ENCODE results near the gene C11orf42. TPM values are rescaled to one million over a fixed set of nuclear protein-coding genes. Genes with fewer than 3 reads are reported as not detected.

The C11orf42 gene
- total RNA-seq, 4 donors from 2014 or later: not detected

DNA sequence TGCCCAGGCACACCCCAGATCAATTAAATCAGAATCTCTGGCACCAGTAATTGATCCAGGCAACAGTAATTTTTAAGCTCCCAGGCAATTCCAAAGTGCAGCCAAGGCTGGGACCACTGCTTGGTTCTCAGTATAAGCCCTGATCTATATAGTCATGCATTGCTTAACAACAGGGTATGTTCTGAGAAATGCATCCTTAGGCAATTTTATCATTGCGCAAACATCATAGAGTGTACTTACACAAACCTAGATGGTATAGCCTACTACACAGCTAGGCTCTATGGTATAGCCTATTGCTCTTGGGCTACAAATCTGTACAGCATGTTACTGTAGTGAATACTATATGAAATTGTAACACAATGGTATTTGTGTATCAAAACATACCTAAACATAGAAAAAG is 651 bp upstream of the C11orf42 start:
- Histone ChIP-seq H3K27ac (no peak overlapping the region), H3K4me3 (no peak overlapping the region), H3K27me3 (no peaks in the 10 kb centered on the region), H3K4me1 (no peaks in the 10 kb centered on the region), H3K36me3 (peaks cover 0 to 6% of the 10 kb centered on the region in 2 donors), H3K9me3 (no peaks in the 10 kb centered on the region)
- in situ Hi-C loops (cut with MboI; ENCODE audit: low sequenced_read_pairs in 4 of 4) (no loop called here), intact Hi-C loops (cut with DNase I; ENCODE audit: low total_unique reads) (no loop called here)
- ATAC-seq: no peak
- DNase-seq: no peak
- no peak for TF ChIP-seq POLR2A (IDR thresholded peaks at IDR 0.05)
- TF ChIP-seq, protein P1, sequence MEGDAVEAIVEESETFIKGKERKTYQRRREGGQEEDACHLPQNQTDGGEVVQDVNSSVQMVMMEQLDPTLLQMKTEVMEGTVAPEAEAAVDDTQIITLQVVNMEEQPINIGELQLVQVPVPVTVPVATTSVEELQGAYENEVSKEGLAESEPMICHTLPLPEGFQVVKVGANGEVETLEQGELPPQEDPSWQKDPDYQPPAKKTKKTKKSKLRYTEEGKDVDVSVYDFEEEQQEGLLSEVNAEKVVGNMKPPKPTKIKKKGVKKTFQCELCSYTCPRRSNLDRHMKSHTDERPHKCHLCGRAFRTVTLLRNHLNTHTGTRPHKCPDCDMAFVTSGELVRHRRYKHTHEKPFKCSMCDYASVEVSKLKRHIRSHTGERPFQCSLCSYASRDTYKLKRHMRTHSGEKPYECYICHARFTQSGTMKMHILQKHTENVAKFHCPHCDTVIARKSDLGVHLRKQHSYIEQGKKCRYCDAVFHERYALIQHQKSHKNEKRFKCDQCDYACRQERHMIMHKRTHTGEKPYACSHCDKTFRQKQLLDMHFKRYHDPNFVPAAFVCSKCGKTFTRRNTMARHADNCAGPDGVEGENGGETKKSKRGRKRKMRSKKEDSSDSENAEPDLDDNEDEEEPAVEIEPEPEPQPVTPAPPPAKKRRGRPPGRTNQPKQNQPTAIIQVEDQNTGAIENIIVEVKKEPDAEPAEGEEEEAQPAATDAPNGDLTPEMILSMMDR (IDR thresholded peaks at IDR 0.05 in 4 of 5, conservative IDR thresholded peaks at IDR 0.05 in 1 of 5): no peak

DNA sequence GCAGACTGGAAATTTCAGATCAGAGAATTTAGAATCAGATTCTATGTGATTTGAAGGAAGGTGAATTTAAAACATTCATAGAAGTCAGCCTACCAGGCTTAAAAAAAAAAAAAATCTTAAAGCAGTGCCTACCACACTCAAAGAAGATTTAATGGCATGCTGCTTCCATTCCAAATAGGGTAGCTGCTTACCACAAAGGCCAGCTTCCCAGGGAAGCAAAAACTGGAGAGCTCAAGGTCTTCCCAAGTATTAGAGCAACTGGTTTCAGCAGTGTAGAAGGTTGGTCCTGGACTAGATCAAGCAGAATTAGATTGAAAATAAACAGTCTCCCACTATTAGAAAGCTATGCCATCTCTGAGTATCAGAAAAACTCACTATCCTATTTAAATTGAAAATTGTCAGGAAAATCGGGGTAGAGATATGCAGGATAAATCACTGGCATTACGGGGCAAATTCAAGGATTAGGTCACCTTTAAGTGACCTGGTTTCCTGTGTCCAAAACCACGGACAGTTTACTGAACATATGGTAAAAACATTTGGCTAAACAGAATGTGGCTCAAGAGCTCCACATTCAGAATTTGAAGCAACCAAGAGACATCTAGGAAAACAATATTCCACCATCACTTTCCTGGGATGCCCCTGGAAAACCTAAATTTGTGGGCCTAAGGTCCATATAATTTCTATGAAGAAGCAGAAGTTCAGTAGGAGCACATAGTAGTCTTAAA is 1.3 kb downstream of the C11orf42 start:
- Histone ChIP-seq H3K27ac (no peak overlapping the region), H3K4me3 (no peak overlapping the region), H3K4me1 (no peaks in the 10 kb centered on the region), H3K9me3 (no peaks in the 10 kb centered on the region), H3K27me3 (no peaks in the 10 kb centered on the region), H3K36me3 (peaks cover 0 to 24% of the 10 kb centered on the region in 2 donors)
- TF ChIP-seq, protein P1 (IDR thresholded peaks at IDR 0.05 in 4 of 5, conservative IDR thresholded peaks at IDR 0.05 in 1 of 5): no peak
- no peak for TF ChIP-seq POLR2A (IDR thresholded peaks at IDR 0.05)
- in situ Hi-C loops (cut with MboI; ENCODE audit: low sequenced_read_pairs in 4 of 4) (no loop called here), intact Hi-C loops (cut with DNase I; ENCODE audit: low total_unique reads) (no loop called here)
- no peak for ATAC-seq
- no peak for DNase-seq

DNA sequence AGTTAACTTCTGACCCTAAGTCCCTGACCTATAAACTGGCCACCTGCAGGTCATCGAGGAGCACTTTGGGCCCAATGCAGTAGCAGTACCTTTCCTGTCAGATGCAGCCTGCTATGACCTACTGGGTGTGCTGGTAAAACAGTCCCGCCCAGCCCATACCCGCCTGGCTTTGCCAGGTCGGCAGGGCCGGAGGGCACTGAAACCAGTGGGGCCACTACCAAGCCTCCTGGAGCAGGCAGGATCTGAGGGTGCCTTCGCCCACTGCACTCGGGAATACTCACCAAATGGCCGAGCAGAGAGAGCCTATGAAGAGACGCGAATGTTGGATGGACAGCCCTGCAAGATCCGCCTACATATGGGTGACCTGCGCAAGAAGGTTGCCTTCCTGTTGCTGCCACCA is 4.4 kb downstream of the C11orf42 start:
- in situ Hi-C loops (cut with MboI; ENCODE audit: low sequenced_read_pairs in 4 of 4) (no loop called here), intact Hi-C loops (cut with DNase I; ENCODE audit: low total_unique reads) (no loop called here)
- ATAC-seq: no peak
- Histone ChIP-seq H3K36me3 (peaks cover 0 to 38% of the 10 kb centered on the region in 2 donors), H3K27ac (no peak overlapping the region), H3K4me3 (no peak overlapping the region), H3K4me1 (no peaks in the 10 kb centered on the region), H3K27me3 (no peaks in the 10 kb centered on the region), H3K9me3 (no peaks in the 10 kb centered on the region)
- TF ChIP-seq POLR2A (IDR thresholded peaks at IDR 0.05): no peak
- TF ChIP-seq, protein P1 (IDR thresholded peaks at IDR 0.05 in 4 of 5, conservative IDR thresholded peaks at IDR 0.05 in 1 of 5): no peak
- no peak for DNase-seq

DNA sequence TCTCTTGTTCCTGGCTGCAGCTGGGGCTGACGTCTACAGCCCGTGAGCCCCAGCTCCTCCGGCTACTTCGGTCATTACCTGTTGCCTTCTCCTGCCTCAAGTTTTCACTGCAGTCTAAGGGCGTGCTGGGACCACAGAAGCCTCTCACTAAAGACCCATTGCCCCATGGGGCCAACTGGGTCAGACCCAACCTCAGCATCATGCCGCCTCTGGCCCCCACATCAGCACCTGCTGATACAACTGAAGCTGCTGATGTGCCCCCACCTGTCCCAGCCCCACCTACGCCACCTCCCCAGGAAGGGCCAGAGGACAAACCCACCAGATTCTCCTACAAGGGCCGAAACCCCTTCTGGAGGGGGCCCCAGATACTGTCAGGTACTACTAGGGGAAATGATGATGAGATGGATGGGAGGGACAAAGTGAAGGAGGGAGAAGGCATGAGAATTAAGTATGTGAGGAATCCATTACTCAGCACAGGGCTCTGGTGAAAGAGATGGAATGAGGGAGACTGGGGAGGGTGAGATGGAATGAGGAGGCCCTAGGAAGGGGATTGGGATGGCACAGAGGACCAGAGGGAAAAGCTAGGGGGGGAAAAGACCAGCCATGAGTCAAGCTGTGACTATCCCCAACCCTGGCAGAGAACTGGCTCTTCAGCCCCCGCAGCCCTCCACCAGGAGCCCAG is 5.1 kb downstream of the C11orf42 start:
- ATAC-seq (no peak), DNase-seq (no peak)
- TF ChIP-seq, protein P1 (IDR thresholded peaks at IDR 0.05 in 4 of 5, conservative IDR thresholded peaks at IDR 0.05 in 1 of 5): no peak
- no peak for TF ChIP-seq POLR2A (IDR thresholded peaks at IDR 0.05)
- no peaks in the 10 kb centered on the region for H3K27me3 ChIP-seq
- no peak overlapping the region for H3K4me3 ChIP-seq
- no peaks in the 10 kb centered on the region for H3K9me3 ChIP-seq
- H3K27ac ChIP-seq: no peak overlapping the region
- in situ Hi-C loops (cut with MboI; ENCODE audit: low sequenced_read_pairs in 4 of 4): no loop called here
- H3K4me1 ChIP-seq: no peaks in the 10 kb centered on the region
- intact Hi-C loops (cut with DNase I; ENCODE audit: low total_unique reads): no loop called here
- H3K36me3 ChIP-seq: peaks cover 0 to 44% of the 10 kb centered on the region in 2 donors
